GM12875 (cell line): ENCODE measurements around the gene FBN2.

ENCODE experiments used
- H3K4me3 ChIP-seq: one replicate; pipeline ENCODE4 v1.5.1; 2011; ENCODE audit warnings: low read depth, low read length, control low read depth
- CTCF ChIP-seq: IDR thresholded peaks from 2 replicates; pipeline ENCODE4 v1.5.1; 2011; ENCODE audit warnings: low read depth, mild to moderate bottlenecking, control low read depth, inconsistent platforms, low read length, moderate library complexity, borderline replicate concordance; ENCODE audit not compliant: insufficient read depth

The FBN2 gene

GRCh38 chr5:128538000-128538249, at the start of gene FBN2:
Gene FBN2 (minus strand): TSS chr5:128538245. CDS start chr5:128537603, 642 bp downstream.
- no peak within 1 kb of the TSS for H3K4me3 ChIP-seq
- no peak for TF ChIP-seq CTCF

GRCh38 chr5:128587275-128587674, 49.2 kb upstream of the FBN2 start:
- H3K4me3 ChIP-seq = no peak overlapping the region
- TF ChIP-seq CTCF = no peak

- H3K4me3 ChIP-seq = no peak overlapping the region
- no peak for TF ChIP-seq CTCF
Measured at GRCh38 chr5:128586848-128587247, 48.8 kb upstream of the FBN2 start.

GRCh38 chr5:128579639-128580038, 41.6 kb upstream of the FBN2 start:
- no peak for TF ChIP-seq CTCF
- H3K4me3 ChIP-seq = no peak overlapping the region

- TF ChIP-seq CTCF = no peak
- no peak overlapping the region for H3K4me3 ChIP-seq
Measured at GRCh38 chr5:128579093-128579492, 41.0 kb upstream of the FBN2 start.

GRCh38 chr5:128574041-128574440, 36.0 kb upstream of the FBN2 start:
- no peak overlapping the region for H3K4me3 ChIP-seq
- no peak for TF ChIP-seq CTCF

- TF ChIP-seq CTCF = no peak
- no peak overlapping the region for H3K4me3 ChIP-seq
Measured at GRCh38 chr5:128572930-128573319, 34.9 kb upstream of the FBN2 start.
